ENCODE results near the gene TPCN1.

DNA sequence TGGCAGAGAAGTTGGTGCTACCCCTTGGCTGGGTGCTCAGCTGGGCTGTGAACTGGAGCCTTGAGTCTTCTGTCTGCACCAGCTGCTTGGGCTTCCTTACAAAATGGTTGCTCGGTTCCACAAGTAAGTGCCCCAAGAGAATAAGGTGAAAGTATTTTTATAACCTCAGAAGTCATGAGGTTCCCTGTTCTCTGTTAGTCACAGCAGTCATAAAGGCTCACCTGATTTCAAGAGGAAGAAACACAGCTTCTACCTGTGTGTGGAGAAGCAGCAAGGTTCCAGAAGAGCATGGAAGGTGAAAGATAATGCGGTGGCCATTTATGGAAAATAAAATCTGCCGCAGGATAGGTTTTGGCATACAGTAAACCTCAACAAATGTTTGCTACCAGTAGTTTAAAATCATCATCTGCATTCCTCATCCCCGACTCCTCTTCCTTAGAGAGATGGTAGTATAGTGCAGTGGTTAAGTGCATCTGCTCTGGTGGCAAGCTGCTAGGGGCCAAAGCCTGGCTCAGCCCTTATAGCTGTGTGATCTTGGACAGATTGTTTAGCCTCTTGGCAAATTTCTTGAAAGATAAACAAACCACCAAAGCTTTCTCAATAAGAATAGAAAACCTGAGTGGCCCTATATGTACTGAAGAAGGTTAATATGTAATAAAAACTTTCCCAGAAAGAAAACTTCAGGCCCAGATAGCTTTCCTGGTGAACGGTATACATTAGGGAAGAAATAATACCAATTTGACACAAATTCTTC lies 32.4 kb downstream of the TPCN1 start:
- TF ChIP-seq, protein P1, sequence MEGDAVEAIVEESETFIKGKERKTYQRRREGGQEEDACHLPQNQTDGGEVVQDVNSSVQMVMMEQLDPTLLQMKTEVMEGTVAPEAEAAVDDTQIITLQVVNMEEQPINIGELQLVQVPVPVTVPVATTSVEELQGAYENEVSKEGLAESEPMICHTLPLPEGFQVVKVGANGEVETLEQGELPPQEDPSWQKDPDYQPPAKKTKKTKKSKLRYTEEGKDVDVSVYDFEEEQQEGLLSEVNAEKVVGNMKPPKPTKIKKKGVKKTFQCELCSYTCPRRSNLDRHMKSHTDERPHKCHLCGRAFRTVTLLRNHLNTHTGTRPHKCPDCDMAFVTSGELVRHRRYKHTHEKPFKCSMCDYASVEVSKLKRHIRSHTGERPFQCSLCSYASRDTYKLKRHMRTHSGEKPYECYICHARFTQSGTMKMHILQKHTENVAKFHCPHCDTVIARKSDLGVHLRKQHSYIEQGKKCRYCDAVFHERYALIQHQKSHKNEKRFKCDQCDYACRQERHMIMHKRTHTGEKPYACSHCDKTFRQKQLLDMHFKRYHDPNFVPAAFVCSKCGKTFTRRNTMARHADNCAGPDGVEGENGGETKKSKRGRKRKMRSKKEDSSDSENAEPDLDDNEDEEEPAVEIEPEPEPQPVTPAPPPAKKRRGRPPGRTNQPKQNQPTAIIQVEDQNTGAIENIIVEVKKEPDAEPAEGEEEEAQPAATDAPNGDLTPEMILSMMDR (IDR thresholded peaks at IDR 0.05; ENCODE audit: insufficient read depth, low read depth, low read length), result no peak
- no peak for TF ChIP-seq EZH2 (IDR thresholded peaks at IDR 0.05; ENCODE audit: insufficient read depth, low read length)
